ENCODE results near the gene PABPC4L. TPM values are rescaled to one million over a fixed set of nuclear protein-coding genes. Genes with fewer than 3 reads are reported as not detected.

Gene PABPC4L
- total and polyA plus RNA-seq, 9 of the 15 experiments (the other 6 are each of a cell fraction or from before 2014, with no cell fraction given): 0.14 to 1.1 (median 0.41) TPM

GRCh38 chr4:134251322-134251721 lies 49.7 kb upstream of the PABPC4L start (continued):
- TF ChIP-seq JUN (IDR thresholded peaks at IDR 0.05; ENCODE audit: borderline replicate concordance, low read depth, low read length) (no peak), JUN (CRISPR knock-in tag; IDR thresholded peaks at IDR 0.05; ENCODE audit: borderline replicate concordance) (no peak), SMARCC2 (IDR thresholded peaks at IDR 0.05; ENCODE audit: low read depth) (no peak)

- FAIRE-seq (no peak), ATAC-seq (no peak), DNase-seq (ENCODE audit: extremely low read depth in 1 of 4, low spot score in 3 of 4) (no peak)
- Histone ChIP-seq H3K4me3 (no peak overlapping the region), H3K4me2 (ENCODE audit: insufficient read depth, low read length) (no peak overlapping the region), H2AFZ (ENCODE audit: low read depth, low read length) (no peak overlapping the region), H3K9ac (ENCODE audit: insufficient read depth in 1 of 2, low read depth in 2 of 2, low read length in 2 of 2) (no peak overlapping the region), H3K27me3 (ENCODE audit: control insufficient read depth in 2 of 2, insufficient read depth in 2 of 2, low read length in 2 of 2) (no peaks in the 10 kb centered on the region), H3K79me2 (ENCODE audit: control insufficient read depth, insufficient read depth, low read length) (no peaks in the 10 kb centered on the region), H3K9me1 (ENCODE audit: control insufficient read depth, insufficient read depth, low read length) (no peaks in the 10 kb centered on the region), H3K27ac (ENCODE audit: extremely low read depth, low read depth, low read length) (no peak overlapping the region), H4K20me1 (replicated peaks; ENCODE audit: control insufficient read depth, insufficient read depth, low read length) (no peaks in the 10 kb centered on the region), H3K36me3 (ENCODE audit: control insufficient read depth, insufficient read depth, low read length) (no peaks in the 10 kb centered on the region), H3K4me1 (replicated peaks in 1 of 2; ENCODE audit: control insufficient read depth in 2 of 2, insufficient read depth in 2 of 2, low read length in 2 of 2) (no peaks in the 10 kb centered on the region), H3K9me3 (replicated peaks; ENCODE audit: control insufficient read depth, insufficient read depth, low read depth, low read length) (no peaks in the 10 kb centered on the region)
- POLR2A ChIA-PET: interaction anchor here (0.8 kb wide), 1 partner anchor 1091 kb away, joined by 3 read pairs; no protein-coding TSS in a partner anchor
- 40% methylated on average over 14 of the region's 22 CpGs for WGBS (ENCODE audit: insufficient coverage, low coverage, missing lambda C conversion rate)
- CTCF ChIA-PET (ENCODE audit: low intra/inter-chr PET ratio): no interaction called here
- intact Hi-C loops (cut with micrococcal nuclease) (no loop called here), in situ Hi-C loops (cut with MboI) (no loop called here)
- no TSS peak for BruUV-seq (replicated peaks)
- TF ChIP-seq ZBTB40 (IDR thresholded peaks at IDR 0.05): peak; percentile 72
- TF ChIP-seq ZBTB40 (CRISPR knock-in tag; IDR thresholded peaks at IDR 0.05): peak; percentile 63
Observed at GRCh38 chr4:134243742-134244713, 42.4 kb upstream of the PABPC4L start.
